ENCODE results near the gene RANBP1. TPM values are rescaled to one million over a fixed set of nuclear protein-coding genes. Genes with fewer than 3 reads are reported as not detected.
A peak's percentile ranks its signal among the peaks of the same experiment; 100 is the strongest.

Gene RANBP1
- total and polyA plus RNA-seq, 9 of the 15 experiments (the other 6 are each of a cell fraction or from before 2014, with no cell fraction given): 162 to 2,891 (median 1,289) TPM

GRCh38 chr22:20125201-20126174 lies 9.6 kb downstream of the RANBP1 start (continued):
- TF ChIP-seq FOXA1 (IDR thresholded peaks at IDR 0.05; ENCODE audit: borderline replicate concordance): no peak
- TF ChIP-seq ERF (CRISPR knock-in tag; IDR thresholded peaks at IDR 0.05): 0 out of 2 replicates have a peak, but pooled peaks have one; percentile 5
- no peak for TF ChIP-seq CBX3 (IDR thresholded peaks at IDR 0.05; ENCODE audit: borderline replicate concordance in 1 of 2, low read length in 2 of 2)
- no peak for TF ChIP-seq EHMT2 (IDR thresholded peaks at IDR 0.05)
- TF ChIP-seq CC2D1A (IDR thresholded peaks at IDR 0.05): no peak
- TF ChIP-seq KDM1A (IDR thresholded peaks at IDR 0.05): no peak
- no peak for TF ChIP-seq BMI1 (IDR thresholded peaks at IDR 0.05; ENCODE audit: low read length)
- TF ChIP-seq, protein P1, sequence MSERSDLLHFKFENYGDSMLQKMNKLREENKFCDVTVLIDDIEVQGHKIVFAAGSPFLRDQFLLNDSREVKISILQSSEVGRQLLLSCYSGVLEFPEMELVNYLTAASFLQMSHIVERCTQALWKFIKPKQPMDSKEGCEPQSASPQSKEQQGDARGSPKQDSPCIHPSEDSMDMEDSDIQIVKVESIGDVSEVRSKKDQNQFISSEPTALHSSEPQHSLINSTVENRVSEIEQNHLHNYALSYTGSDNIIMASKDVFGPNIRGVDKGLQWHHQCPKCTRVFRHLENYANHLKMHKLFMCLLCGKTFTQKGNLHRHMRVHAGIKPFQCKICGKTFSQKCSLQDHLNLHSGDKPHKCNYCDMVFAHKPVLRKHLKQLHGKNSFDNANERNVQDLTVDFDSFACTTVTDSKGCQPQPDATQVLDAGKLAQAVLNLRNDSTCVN (CRISPR knock-in tag; IDR thresholded peaks at IDR 0.05): 0 out of 2 replicates have a peak, but pooled peaks have one; percentile 3

All from K562 (cell line).